Measurements from ENCODE around the gene DPYSL4.

DNA sequence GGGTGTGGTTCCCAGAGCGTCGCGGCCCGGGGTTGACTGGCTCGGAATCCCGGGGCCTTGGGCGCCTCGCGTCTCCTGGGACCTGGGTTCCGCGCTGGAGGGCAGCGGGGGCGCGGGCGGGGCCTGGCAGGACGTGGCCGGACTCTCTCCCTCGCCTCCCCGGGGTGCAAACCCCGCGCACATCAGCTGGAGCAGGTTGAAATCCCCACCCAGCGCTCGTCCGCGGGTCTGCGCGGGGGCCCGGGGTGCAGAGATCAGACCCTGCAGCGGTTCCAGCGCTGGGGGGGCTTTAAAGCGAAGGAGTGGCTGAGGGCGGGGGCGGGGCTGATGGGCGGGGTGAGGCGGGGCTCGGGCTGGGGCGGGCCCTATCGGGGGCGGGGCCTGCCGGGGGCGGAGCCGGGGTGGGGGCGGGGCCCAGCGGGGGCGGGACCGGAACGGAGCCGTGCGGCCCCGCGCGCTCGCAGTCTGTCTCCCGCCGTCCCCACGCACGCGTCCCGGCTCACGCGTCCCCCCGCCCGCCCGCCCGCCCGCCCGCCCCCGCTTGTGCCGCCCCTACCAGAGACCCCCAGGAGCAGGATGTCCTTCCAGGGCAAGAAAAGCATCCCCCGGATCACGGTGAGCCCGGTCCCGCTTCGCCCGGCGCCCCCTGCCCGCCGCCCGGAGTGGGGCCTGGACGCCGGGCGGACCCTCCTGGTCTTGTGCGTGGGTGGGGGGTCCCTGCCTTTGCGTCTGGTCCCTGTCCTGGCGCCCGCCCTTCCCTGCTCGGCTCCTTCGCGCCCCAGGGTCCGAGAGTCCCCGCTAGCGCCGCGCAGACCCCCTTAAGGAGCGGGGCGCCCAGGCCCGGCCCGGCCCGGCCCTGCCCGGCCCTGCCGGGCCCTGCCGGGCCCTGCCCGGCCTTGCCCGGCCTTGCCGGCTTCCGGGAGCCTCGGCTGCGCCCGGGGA, at the start of gene DPYSL4:
- TF ChIP-seq, protein P1, sequence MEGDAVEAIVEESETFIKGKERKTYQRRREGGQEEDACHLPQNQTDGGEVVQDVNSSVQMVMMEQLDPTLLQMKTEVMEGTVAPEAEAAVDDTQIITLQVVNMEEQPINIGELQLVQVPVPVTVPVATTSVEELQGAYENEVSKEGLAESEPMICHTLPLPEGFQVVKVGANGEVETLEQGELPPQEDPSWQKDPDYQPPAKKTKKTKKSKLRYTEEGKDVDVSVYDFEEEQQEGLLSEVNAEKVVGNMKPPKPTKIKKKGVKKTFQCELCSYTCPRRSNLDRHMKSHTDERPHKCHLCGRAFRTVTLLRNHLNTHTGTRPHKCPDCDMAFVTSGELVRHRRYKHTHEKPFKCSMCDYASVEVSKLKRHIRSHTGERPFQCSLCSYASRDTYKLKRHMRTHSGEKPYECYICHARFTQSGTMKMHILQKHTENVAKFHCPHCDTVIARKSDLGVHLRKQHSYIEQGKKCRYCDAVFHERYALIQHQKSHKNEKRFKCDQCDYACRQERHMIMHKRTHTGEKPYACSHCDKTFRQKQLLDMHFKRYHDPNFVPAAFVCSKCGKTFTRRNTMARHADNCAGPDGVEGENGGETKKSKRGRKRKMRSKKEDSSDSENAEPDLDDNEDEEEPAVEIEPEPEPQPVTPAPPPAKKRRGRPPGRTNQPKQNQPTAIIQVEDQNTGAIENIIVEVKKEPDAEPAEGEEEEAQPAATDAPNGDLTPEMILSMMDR (IDR thresholded peaks at IDR 0.05; ENCODE audit: low read depth, low read length, poor library complexity, severe bottlenecking), result no peak
- no peak for TF ChIP-seq EZH2phosphoT487 (IDR thresholded peaks at IDR 0.05; ENCODE audit: borderline replicate concordance, low read length)
